ENCODE results near the gene UBTD1.

The UBTD1 gene

DNA sequence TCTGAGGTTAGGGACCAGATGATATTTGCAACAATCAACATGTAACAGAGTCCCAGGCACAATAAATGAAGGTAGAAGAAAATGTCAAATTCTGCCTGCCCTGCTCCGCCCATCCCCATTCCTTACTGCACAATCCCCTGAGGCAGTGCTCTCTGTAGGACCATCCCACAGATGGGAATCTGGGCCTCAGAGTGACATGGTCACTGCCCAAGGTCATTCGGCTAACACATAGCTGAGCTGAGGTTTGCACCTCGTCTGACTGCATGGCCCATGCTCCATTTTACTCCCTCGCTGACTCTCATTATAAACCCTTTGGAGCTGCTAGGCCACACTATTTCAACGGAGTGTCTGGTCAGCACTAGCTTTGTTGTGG is 86.7 kb downstream of the UBTD1 start:
- no peak for DNase-seq
- TF ChIP-seq, protein P1, sequence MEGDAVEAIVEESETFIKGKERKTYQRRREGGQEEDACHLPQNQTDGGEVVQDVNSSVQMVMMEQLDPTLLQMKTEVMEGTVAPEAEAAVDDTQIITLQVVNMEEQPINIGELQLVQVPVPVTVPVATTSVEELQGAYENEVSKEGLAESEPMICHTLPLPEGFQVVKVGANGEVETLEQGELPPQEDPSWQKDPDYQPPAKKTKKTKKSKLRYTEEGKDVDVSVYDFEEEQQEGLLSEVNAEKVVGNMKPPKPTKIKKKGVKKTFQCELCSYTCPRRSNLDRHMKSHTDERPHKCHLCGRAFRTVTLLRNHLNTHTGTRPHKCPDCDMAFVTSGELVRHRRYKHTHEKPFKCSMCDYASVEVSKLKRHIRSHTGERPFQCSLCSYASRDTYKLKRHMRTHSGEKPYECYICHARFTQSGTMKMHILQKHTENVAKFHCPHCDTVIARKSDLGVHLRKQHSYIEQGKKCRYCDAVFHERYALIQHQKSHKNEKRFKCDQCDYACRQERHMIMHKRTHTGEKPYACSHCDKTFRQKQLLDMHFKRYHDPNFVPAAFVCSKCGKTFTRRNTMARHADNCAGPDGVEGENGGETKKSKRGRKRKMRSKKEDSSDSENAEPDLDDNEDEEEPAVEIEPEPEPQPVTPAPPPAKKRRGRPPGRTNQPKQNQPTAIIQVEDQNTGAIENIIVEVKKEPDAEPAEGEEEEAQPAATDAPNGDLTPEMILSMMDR (IDR thresholded peaks at IDR 0.05; ENCODE audit: low read depth, low read length, missing control alignments) = no peak
- Histone ChIP-seq H3K27ac (no peak overlapping the region), H3K4me3 (ENCODE audit: low read depth, low read length) (no peak overlapping the region), H3K36me3 (replicated peaks) (no peaks in the 10 kb centered on the region), H3K27me3 (replicated peaks) (no peaks in the 10 kb centered on the region)
- in situ Hi-C loops (cut with HindIII; ENCODE audit: low pct_ligation_motif_present, low sequenced_read_pairs) = no loop called here

- no peak for DNase-seq
- no peaks in the 10 kb centered on the region for H3K36me3 ChIP-seq (replicated peaks)
- H3K4me3 ChIP-seq (ENCODE audit: low read depth, low read length) = no peak overlapping the region
- in situ Hi-C loops (cut with HindIII; ENCODE audit: low pct_ligation_motif_present, low sequenced_read_pairs) = no loop called here
- TF ChIP-seq, protein P1 (IDR thresholded peaks at IDR 0.05; ENCODE audit: low read depth, low read length, missing control alignments) = no peak
- H3K27ac ChIP-seq = no peak overlapping the region
- no peaks in the 10 kb centered on the region for H3K27me3 ChIP-seq (replicated peaks)
Observed at GRCh38 chr10:97587183-97587582, 88.5 kb downstream of the UBTD1 start.

- TF ChIP-seq, protein P1 (IDR thresholded peaks at IDR 0.05; ENCODE audit: low read depth, low read length, missing control alignments) = no peak
- no peaks in the 10 kb centered on the region for H3K27me3 ChIP-seq (replicated peaks)
- in situ Hi-C loops (cut with HindIII; ENCODE audit: low pct_ligation_motif_present, low sequenced_read_pairs) = no loop called here
- no peaks in the 10 kb centered on the region for H3K36me3 ChIP-seq (replicated peaks)
- no peak within 1 kb of the TSS for H3K4me3 ChIP-seq (ENCODE audit: low read depth, low read length)
- DNase-seq = no peak
- H3K27ac ChIP-seq = no peak within 1 kb of the TSS
Observed at GRCh38 chr10:97589479-97589878, 90.8 kb downstream of the UBTD1 start, which contains the start of gene C10orf62. Gene C10orf62 (plus strand): TSS chr10:97589721. CDS start chr10:97589898, 177 bp downstream.

DNA sequence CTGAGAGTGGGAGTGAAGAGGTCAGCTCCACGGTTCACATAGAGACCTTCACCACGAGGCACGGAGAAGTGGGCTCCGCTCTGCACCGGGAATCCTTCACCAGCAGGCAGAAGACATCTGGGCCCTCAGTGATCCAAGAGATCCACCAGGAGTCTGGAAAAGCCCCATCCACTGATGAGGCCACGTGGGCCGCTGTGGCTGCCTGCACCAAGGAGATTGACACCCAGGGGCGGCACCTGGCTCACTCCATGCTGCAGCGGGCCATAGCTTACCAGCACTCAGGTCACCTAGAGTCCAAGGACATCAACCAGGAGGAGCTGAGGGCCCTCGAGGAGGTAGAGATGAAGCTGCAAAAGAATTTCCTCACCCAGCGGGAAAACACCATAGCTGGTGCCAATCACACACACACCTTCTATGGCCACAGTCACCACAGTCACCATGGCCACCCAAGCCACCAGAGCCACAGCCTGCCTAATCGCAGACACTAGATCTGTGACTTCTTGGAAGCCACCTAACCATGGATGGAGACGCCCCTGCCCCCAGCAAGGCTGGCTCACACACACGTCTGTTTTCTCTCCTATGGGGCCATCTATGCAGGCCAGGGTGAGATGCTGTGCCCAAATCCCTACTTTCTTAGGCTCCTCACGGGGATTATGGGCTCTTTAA is 91.5 kb downstream of the UBTD1 start:
- no peak overlapping the region for H3K27ac ChIP-seq
- DNase-seq = no peak
- TF ChIP-seq, protein P1 (IDR thresholded peaks at IDR 0.05; ENCODE audit: low read depth, low read length, missing control alignments) = no peak

DNA sequence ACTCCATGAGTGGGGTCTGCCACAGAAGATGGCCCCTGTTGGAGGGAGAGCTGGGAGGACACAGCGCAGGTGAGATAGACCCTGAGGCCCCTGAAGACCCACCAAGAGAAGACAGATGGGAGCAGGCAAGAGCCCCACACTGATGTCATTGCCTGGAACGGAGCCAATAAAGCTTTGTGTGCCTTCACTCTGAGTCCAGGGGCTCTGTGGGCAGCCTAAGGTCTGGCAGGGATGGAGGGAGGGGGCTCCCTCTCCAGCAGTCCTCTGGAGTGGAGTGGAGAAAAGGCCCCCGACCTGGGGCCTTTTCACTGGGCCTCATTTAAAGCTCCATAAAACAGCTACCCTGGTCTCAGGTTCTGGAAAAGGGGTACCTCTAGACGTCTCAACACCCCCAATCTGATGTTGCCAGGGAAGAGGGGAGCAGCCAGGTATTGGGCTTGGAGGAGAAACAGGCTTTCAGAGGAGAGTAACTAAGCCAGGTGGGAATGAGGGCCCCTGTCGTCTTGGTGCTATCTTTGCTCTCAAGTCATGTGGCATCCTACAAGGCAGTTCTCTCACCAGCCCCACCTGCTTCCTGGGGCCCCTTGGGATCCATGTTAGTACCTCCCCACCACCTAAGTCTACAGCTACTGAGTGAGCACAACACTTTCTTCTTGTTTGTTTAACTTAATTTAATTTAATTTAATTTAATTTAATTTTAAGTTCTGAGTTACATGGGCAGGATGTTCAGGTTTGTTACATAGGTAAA is 92.2 kb downstream of the UBTD1 start:
- H3K27me3 ChIP-seq (replicated peaks) = no peaks in the 10 kb centered on the region
- TF ChIP-seq, protein P1 (IDR thresholded peaks at IDR 0.05; ENCODE audit: low read depth, low read length, missing control alignments) = no peak
- DNase-seq = no peak
- no peaks in the 10 kb centered on the region for H3K36me3 ChIP-seq (replicated peaks)
- no peak overlapping the region for H3K27ac ChIP-seq
- H3K4me3 ChIP-seq (ENCODE audit: low read depth, low read length) = no peak overlapping the region
- in situ Hi-C loops (cut with HindIII; ENCODE audit: low pct_ligation_motif_present, low sequenced_read_pairs) = no loop called here

More for the DNA sequence above, 91.5 kb downstream of the UBTD1 start:
- in situ Hi-C loops (cut with HindIII; ENCODE audit: low pct_ligation_motif_present, low sequenced_read_pairs) = no loop called here
- no peaks in the 10 kb centered on the region for H3K27me3 ChIP-seq (replicated peaks)
- no peak overlapping the region for H3K4me3 ChIP-seq (ENCODE audit: low read depth, low read length)
- H3K36me3 ChIP-seq (replicated peaks) = no peaks in the 10 kb centered on the region

Data from brain microvascular endothelial cell (primary cell).